AG04449 (cell line): ENCODE measurements around the gene RASGRP2.

Source experiments
- CTCF ChIA-PET: fragments of 350-600 bp; formaldehyde crosslinking; extraction: SDS; loops from one replicate; lab custom pipeline; 2021; ENCODE audit warnings: antibody characterized with exemption; lab: Yijun Ruan, JAX
- POLR2A ChIA-PET: fragments of 400-600, 350-600 bp; formaldehyde crosslinking; extraction: SDS; loops from one replicate; lab custom pipeline; 2020; ENCODE audit warnings: antibody characterized with exemption, inconsistent platforms; lab: Yijun Ruan, JAX
- DNase-seq: peaks from one replicate; pipeline ENCODE4 v3.0.0-alpha.2; 2010; ENCODE audit warnings: low read depth, low spot score
- H3K4me3 ChIP-seq: 2 replicates; pipeline ENCODE4 v1.5.1; 2011; ENCODE audit warnings: low read depth, mild to moderate bottlenecking, control low read depth, low read length
- CTCF ChIP-seq: IDR thresholded peaks from one replicate; pipeline ENCODE4 v1.5.1; 2011; ENCODE audit warnings: mild to moderate bottlenecking, moderate library complexity, low read length, control low read depth, inconsistent platforms; ENCODE audit not compliant: insufficient read depth; ENCODE audit errors: missing control alignments

The RASGRP2 gene

GRCh38 chr11:64759722-64760719, 16.1 kb upstream of the RASGRP2 start, which contains the start of gene PYGM:
PYGM (minus strand) TSS chr11:64759974; CDS start chr11:64759898, 76 bp downstream.
- no peak for DNase-seq
- TF ChIP-seq CTCF: no peak
- ChIA-PET POLR2A (interaction anchor here (0.8 to 1.5 kb wide), 2 partner anchors 19 kb away, joined by 3 to 7 read pairs; partner anchors contain the start of gene SF1), CTCF (interaction anchor here (0.8 to 2.1 kb wide), 9 partner anchors 8 to 311 kb away, joined by 3 to 9 read pairs (median 4); partner anchors contain the start of gene RASGRP2)
- no peak within 1 kb of the TSS for H3K4me3 ChIP-seq

- H3K4me3 ChIP-seq: no peak overlapping the region
- DNase-seq: no peak
- POLR2A ChIA-PET: interaction anchor here (0.8 kb wide), 1 partner anchor 20 kb away, joined by 3 read pairs; no protein-coding TSS in a partner anchor
- no peak for TF ChIP-seq CTCF
- CTCF ChIA-PET: interaction anchor here (0.8 to 1.8 kb wide), 5 partner anchors 9 to 108 kb away, joined by 3 to 7 read pairs (median 4); no protein-coding TSS in a partner anchor
Measured at GRCh38 chr11:64759131-64759721, 15.3 kb upstream of the RASGRP2 start.

- no peak for TF ChIP-seq CTCF
- ChIA-PET CTCF (interaction anchor here (1.4 kb wide), 1 partner anchor 12 kb away, joined by 3 read pairs; no protein-coding TSS in a partner anchor), POLR2A (no interaction called here)
- H3K4me3 ChIP-seq: no peak overlapping the region
- DNase-seq: no peak
Measured at GRCh38 chr11:64758330-64759079, 14.6 kb upstream of the RASGRP2 start.

GRCh38 chr11:64757549-64758329, 13.8 kb upstream of the RASGRP2 start:
- POLR2A ChIA-PET: no interaction called here
- CTCF ChIA-PET: interaction anchor here (1.4 to 1.9 kb wide), 2 partner anchors 11 to 15 kb away, joined by 3 to 6 read pairs; partner anchors contain the start of gene RASGRP2

More at GRCh38 chr11:64757549-64758329, 13.8 kb upstream of the RASGRP2 start:
- H3K4me3 ChIP-seq: no peak overlapping the region
- TF ChIP-seq CTCF: no peak
- no peak for DNase-seq
